ENCODE results near the gene CYTL1.

GRCh38 chr4:4981827-4982226, 37.4 kb downstream of the CYTL1 start:
- TF ChIP-seq CTCF (IDR thresholded peaks at IDR 0.05), result no peak
- TF ChIP-seq POLR2A (IDR thresholded peaks at IDR 0.05), result no peak

Data from lower leg skin (tissue), 3 donors.